PFSK-1 (cell line): ENCODE measurements around the gene MC2R.

Experiments
- FOXP2 ChIP-seq: optimal IDR thresholded peaks from 2 replicates; pipeline ENCODE3; 2011; ENCODE audit warnings: borderline replicate concordance, control low read depth, inconsistent platforms; ENCODE audit not compliant: insufficient read depth; ENCODE audit errors: extremely low read length, extremely low read depth
- POLR2AphosphoS5 ChIP-seq: IDR thresholded peaks from 2 replicates; pipeline ENCODE4 v1.6.1; 2012; ENCODE audit warnings: low read depth, mild to moderate bottlenecking, control low read depth, low read length, moderate library complexity
- REST ChIP-seq, 2 experiments: IDR thresholded peaks; 2 replicates each; pipeline versions ENCODE4 v1.6.1 to v1.8.0; 2011 to 2012; ENCODE audit warnings: low read depth in 2 of 2, low read length in 2 of 2, control low read depth in 1 of 2, inconsistent platforms in 1 of 2, mild to moderate bottlenecking in 1 of 2, moderate library complexity in 1 of 2; ENCODE audit not compliant: insufficient read depth in 1 of 2
- SIN3A ChIP-seq: IDR thresholded peaks from 2 replicates; pipeline ENCODE4 v1.6.1; 2012; ENCODE audit warnings: mild to moderate bottlenecking, low read length, moderate library complexity, borderline replicate concordance; ENCODE audit not compliant: insufficient read depth
- TAF1 ChIP-seq: IDR thresholded peaks from 2 replicates; pipeline ENCODE4 v1.6.1; 2012; ENCODE audit warnings: low read length, control low read depth, borderline replicate concordance; ENCODE audit not compliant: insufficient read depth

GRCh38 chr18:13893418-13893760, 21.9 kb downstream of the MC2R start:
- no peak for TF ChIP-seq SIN3A
- no peak for TF ChIP-seq TAF1
- TF ChIP-seq REST (IDR thresholded peaks at IDR 0.05; ENCODE audit: insufficient read depth in 1 of 2, low read depth in 2 of 2, low read length in 2 of 2): no peak
- TF ChIP-seq POLR2AphosphoS5: no peak
- no peak for TF ChIP-seq FOXP2
